Astrocyte of the cerebellum (primary cell): ENCODE results near the gene PTGER1.
"Not testable (repeated sequence)": the region's sequence is repeated elsewhere in the genome, so short reads cannot be mapped to it uniquely, and the experiment has no call there.

Source experiments
- DNase-seq: peaks from one replicate; pipeline ENCODE4 v3.0.0-alpha.2; 2011; ENCODE audit warnings: low read depth
- H3K4me3 ChIP-seq: 2 replicates; pipeline ENCODE4 v1.5.1; 2011; ENCODE audit warnings: mild to moderate bottlenecking, low read depth, low read length, moderate library complexity
- CTCF ChIP-seq: IDR thresholded peaks from 2 replicates; pipeline ENCODE4 v1.5.1; 2012; ENCODE audit warnings: low read length, low read depth, moderate library complexity, mild to moderate bottlenecking; ENCODE audit errors: missing control alignments
- in situ Hi-C: cut with HindIII; loops from 2 replicates; pipeline ENCODE4 v1.10.0; 2017; ENCODE audit warnings: low sequenced_read_pairs

PTGER1 gene

GRCh38 chr19:14510311-14511228, 35.4 kb upstream of the PTGER1 start:
- no peak for TF ChIP-seq CTCF
- in situ Hi-C loops, result loop anchor here (25.0 kb wide), 1 partner anchor 98 kb away; the partner anchor contains the start of gene DDX39A
- DNase-seq, result no peak
- no peak overlapping the region for H3K4me3 ChIP-seq

- in situ Hi-C loops, result loop anchor here (25.0 kb wide), 1 partner anchor 96 kb away; the partner anchor contains the start of gene DDX39A
- no peak overlapping the region for H3K4me3 ChIP-seq
- no peak for TF ChIP-seq CTCF
- DNase-seq, result no peak
Observed at GRCh38 chr19:14507704-14508542, 32.8 kb upstream of the PTGER1 start.

GRCh38 chr19:14505488-14506239, 30.5 kb upstream of the PTGER1 start:
- peak; percentile 70 for TF ChIP-seq CTCF
- DNase-seq, result no peak
- in situ Hi-C loops, result loop anchor here (25.0 kb wide), 1 partner anchor 93 kb away; the partner anchor contains the start of gene DDX39A
- H3K4me3 ChIP-seq, result no peak overlapping the region

- not testable (repeated sequence) for DNase-seq, H3K4me3 ChIP-seq
- in situ Hi-C loops, result loop anchor here (25.0 kb wide), 1 partner anchor 92 kb away; the partner anchor contains the start of gene DDX39A
Observed at GRCh38 chr19:14504575-14504974, 29.4 kb upstream of the PTGER1 start.

GRCh38 chr19:14503285-14503684, 28.1 kb upstream of the PTGER1 start:
- DNase-seq, result no peak
- TF ChIP-seq CTCF, result no peak
- H3K4me3 ChIP-seq, result no peak overlapping the region
- in situ Hi-C loops, result loop anchor here (25.0 kb wide), 1 partner anchor 91 kb away; the partner anchor contains the start of gene DDX39A

GRCh38 chr19:14502334-14503092, 27.4 kb upstream of the PTGER1 start:
- in situ Hi-C loops, result loop anchor here (25.0 kb wide), 1 partner anchor 90 kb away; the partner anchor contains the start of gene DDX39A
- DNase-seq, result no peak
- TF ChIP-seq CTCF, result no peak
- H3K4me3 ChIP-seq, result no peak overlapping the region
